SK-N-MC (cell line): ENCODE measurements around the gene RBBP8NL.
"Not testable (repeated sequence)": the region's sequence is repeated elsewhere in the genome, so short reads cannot be mapped to it uniquely, and the experiment has no call there.

ENCODE experiments used
- DNase-seq: peaks from one replicate; pipeline ENCODE4 v3.0.0-alpha.2; 2011; ENCODE audit warnings: low read depth, low spot score
- H3K27ac ChIP-seq: fragments of 200-600 bp; sonication (generic); 2 replicates; pipeline ENCODE4 v1.5.1; 2016; ENCODE audit warnings: mixed run types
- H3K36me3 ChIP-seq: fragments of 200-600 bp; sonication (generic); 2 replicates; pipeline ENCODE4 v1.6.1; 2017; ENCODE audit warnings: antibody characterized with exemption, low read length, mixed read lengths; ENCODE audit not compliant: insufficient read depth
- H3K4me3 ChIP-seq: fragments of 200-600 bp; sonication (generic); 2 replicates; pipeline ENCODE4 v1.5.1; 2016
- H3K9ac ChIP-seq: fragments of 200-600 bp; sonication (generic); 2 replicates; pipeline ENCODE4 v1.8.0; 2017; ENCODE audit warnings: mixed run types, mixed read lengths; ENCODE audit not compliant: insufficient read length
- H3K9me3 ChIP-seq: fragments of 200-600 bp; sonication (generic); 2 replicates; pipeline ENCODE4 v1.6.1; 2017; ENCODE audit warnings: low read depth, mild to moderate bottlenecking, antibody characterized with exemption, low read length, moderate library complexity, mixed read lengths
- EZH2 ChIP-seq: fragments of 200-600 bp; sonication (generic); IDR thresholded peaks from one replicate; pipeline ENCODE4 v1.6.1; 2017; ENCODE audit warnings: antibody characterized with exemption
- FOXP2 ChIP-seq: optimal IDR thresholded peaks from 2 replicates; pipeline ENCODE3; 2011; ENCODE audit warnings: mild to moderate bottlenecking, moderate library complexity; ENCODE audit not compliant: insufficient read depth; ENCODE audit errors: extremely low read length, control extremely low read depth
- POLR2AphosphoS5 ChIP-seq: IDR thresholded peaks from 2 replicates; pipeline ENCODE4 v1.6.1; 2012; ENCODE audit warnings: mild to moderate bottlenecking, low read depth, low read length, borderline replicate concordance

The RBBP8NL gene

GRCh38 chr20:62428396-62429295 lies 1.3 kb upstream of the RBBP8NL start:
- Histone ChIP-seq H3K9me3 (no peaks in the 10 kb centered on the region), H3K4me3 (no peak overlapping the region), H3K36me3 (no peaks in the 10 kb centered on the region), H3K27ac (no peak overlapping the region), H3K9ac (no peak overlapping the region)
- no peak for DNase-seq
- TF ChIP-seq FOXP2 (no peak), POLR2AphosphoS5 (no peak), EZH2 (no peak)

GRCh38 chr20:62428002-62428372 lies 648 bp upstream of the RBBP8NL start:
- Histone ChIP-seq H3K36me3 (no peaks in the 10 kb centered on the region), H3K9ac (no peak overlapping the region), H3K27ac (no peak overlapping the region), H3K9me3 (no peaks in the 10 kb centered on the region), H3K4me3 (no peak overlapping the region)
- DNase-seq: no peak
- TF ChIP-seq POLR2AphosphoS5: no peak
- no peak for TF ChIP-seq FOXP2
- TF ChIP-seq EZH2: no peak

- no peak overlapping the region for H3K9ac ChIP-seq
- no peak for DNase-seq
- no peak overlapping the region for H3K27ac ChIP-seq
- no peak for TF ChIP-seq EZH2
- no peak for TF ChIP-seq POLR2AphosphoS5
- no peak for TF ChIP-seq FOXP2
- no peaks in the 10 kb centered on the region for H3K9me3 ChIP-seq
- no peak overlapping the region for H3K4me3 ChIP-seq
- no peaks in the 10 kb centered on the region for H3K36me3 ChIP-seq
Observed at GRCh38 chr20:62426699-62427131, 624 bp downstream of the RBBP8NL start.

DNA sequence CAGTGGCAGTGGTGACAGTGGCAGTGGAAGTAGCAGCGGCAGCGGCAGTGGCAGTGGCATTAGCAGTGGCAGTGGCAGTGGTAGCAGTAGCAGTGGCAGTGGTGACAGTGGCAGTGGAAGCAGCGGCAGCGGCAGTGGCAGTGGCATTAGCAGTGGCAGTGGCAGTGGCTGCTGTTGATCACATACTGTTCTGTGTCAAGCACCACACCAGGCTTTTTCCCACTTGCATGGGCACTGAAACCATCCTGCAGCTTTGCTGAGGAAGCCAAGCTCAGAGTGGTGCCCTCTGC lies 1.3 kb downstream of the RBBP8NL start:
- DNase-seq, H3K4me3 ChIP-seq, H3K9ac ChIP-seq, H3K27ac ChIP-seq, H3K9me3 ChIP-seq, H3K36me3 ChIP-seq: not testable (repeated sequence)

GRCh38 chr20:62425281-62426058 lies 1.9 kb downstream of the RBBP8NL start:
- no peak for TF ChIP-seq POLR2AphosphoS5
- TF ChIP-seq FOXP2: no peak
- no peak for TF ChIP-seq EZH2
- Histone ChIP-seq H3K9ac (no peak overlapping the region), H3K27ac (no peak overlapping the region), H3K9me3 (no peaks in the 10 kb centered on the region), H3K36me3 (no peaks in the 10 kb centered on the region), H3K4me3 (no peak overlapping the region)
- no peak for DNase-seq

DNA sequence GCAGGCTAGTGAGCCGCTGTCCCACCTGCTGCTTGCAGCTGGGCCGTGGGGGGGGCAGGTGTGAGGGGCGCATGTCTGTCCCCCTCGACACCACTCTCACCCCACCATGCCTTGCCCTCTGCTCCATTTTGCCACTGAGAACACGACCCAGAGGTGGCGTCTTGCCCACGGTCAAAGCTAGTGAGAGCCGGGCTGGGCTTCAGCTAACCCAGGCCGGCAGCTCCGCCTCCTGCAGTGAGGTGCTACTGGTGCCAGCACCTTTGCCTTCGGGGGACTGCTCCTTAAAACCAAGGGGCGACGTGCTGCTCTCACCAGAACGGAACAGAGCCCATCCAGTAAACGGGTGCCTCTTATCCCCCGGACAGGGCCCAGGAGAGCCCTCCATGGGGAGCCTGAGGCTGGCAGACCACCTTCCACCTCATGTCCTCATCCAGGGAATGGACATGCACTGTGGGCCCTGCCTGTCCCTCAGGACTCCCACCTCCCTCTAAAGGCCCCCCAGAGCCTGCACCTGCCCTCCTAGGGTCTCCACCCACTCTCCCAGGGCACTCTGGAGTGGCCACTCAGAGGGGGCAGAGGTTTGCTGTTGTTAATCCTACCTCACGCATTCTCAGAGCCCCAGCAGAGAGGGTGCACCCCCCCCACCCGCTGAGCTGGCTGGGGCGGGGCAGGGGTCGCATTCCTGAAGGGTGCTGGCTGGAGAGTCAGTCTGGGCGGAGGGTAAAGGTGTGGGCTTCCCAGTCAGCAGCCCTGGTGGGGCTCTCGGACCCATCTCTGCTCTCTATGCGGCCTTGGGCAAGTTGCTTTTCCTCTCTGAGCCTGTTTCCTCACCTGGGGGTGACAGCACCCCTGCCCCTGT lies 2.9 kb downstream of the RBBP8NL start:
- TF ChIP-seq POLR2AphosphoS5 (no peak), EZH2 (no peak), FOXP2 (no peak)
- Histone ChIP-seq H3K27ac (no peak overlapping the region), H3K36me3 (no peaks in the 10 kb centered on the region), H3K9ac (no peak overlapping the region), H3K9me3 (no peaks in the 10 kb centered on the region), H3K4me3 (no peak overlapping the region)
- no peak for DNase-seq

DNA sequence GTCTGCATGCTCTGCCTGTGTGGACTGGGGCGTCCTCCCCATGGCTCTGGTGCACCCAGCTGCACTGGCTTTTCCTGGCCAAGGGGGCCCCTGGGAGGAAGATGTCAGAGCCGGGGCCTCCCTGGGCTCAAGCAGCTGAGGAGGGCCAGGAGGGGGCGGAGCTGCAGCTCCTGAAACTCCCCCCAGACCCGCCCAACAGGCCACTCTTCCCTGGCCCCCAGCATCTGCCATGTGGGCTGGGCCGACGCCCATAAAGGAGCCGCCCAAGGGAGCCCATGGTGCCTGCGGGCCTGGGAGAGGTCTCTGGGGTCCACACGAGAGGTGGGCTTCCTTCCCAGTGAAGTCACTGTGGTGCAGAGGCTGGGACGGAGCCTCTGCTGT lies 4.0 kb downstream of the RBBP8NL start:
- TF ChIP-seq POLR2AphosphoS5 (no peak), FOXP2 (no peak), EZH2 (no peak)
- H3K27ac ChIP-seq: no peak overlapping the region
- H3K4me3 ChIP-seq: no peak overlapping the region
- no peak overlapping the region for H3K9ac ChIP-seq
- DNase-seq: no peak
- no peaks in the 10 kb centered on the region for H3K9me3 ChIP-seq
- no peaks in the 10 kb centered on the region for H3K36me3 ChIP-seq

DNA sequence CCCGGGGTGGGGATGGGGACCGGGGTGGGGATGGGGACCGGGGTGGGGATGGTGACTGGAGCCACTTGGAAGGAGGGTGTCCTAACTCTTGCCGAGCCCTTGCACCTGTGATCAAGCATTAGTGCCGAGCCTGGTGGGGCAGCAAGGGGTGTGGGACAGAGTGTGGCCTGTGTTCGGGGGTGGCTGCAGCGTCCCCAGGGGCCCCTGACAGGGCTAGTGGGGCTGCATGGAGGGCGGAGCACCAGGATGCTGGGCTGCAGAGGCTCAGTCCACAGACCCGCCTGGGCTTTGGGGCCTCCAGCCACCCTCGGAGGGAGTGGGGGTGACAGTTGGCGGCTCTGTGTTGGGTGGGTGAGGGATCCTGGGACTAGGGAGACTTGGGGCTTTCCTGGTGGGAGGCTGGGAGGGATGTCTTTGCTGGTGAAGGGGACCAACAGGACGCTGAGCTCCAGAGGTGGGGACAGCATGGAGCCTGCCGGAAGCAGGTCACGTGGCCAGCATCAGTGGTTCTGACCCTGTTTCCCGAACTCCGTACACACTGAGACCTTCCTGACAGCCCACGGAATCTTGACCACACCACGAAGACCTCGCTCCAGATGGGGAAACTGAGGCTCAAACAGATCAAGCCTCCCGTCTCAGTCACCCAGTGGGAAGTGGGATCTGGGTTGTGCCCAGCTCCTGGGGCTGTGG lies 4.6 kb downstream of the RBBP8NL start:
- no peaks in the 10 kb centered on the region for H3K9me3 ChIP-seq
- H3K4me3 ChIP-seq: no peak overlapping the region
- no peak overlapping the region for H3K9ac ChIP-seq
- no peak overlapping the region for H3K27ac ChIP-seq
- no peak for DNase-seq
- no peak for TF ChIP-seq FOXP2
- no peak for TF ChIP-seq EZH2
- no peak for TF ChIP-seq POLR2AphosphoS5
- no peaks in the 10 kb centered on the region for H3K36me3 ChIP-seq
